ENCODE data around the gene SNRK.

- no peak for TF ChIP-seq CTCF (IDR thresholded peaks at IDR 0.05; ENCODE audit: borderline replicate concordance, extremely low read depth, low read length, poor library complexity, severe bottlenecking)
- no peak for TF ChIP-seq EZH2 (IDR thresholded peaks at IDR 0.05; ENCODE audit: borderline replicate concordance, low read depth, low read length, severe bottlenecking)
Measured at GRCh38 chr3:43335799-43336198, 49.5 kb downstream of the SNRK start.

All from DND-41 (cell line).